ENCODE results near the gene APAF1.

Gene APAF1

GRCh38 chr12:98783420-98783819 is 138.3 kb downstream of the APAF1 start:
- no peaks in the 10 kb centered on the region for H3K4me1 Mint-ChIP-seq
- no peak overlapping the region for H3K4me3 Mint-ChIP-seq
- H3K27me3 Mint-ChIP-seq = peaks cover 8% of the 10 kb centered on the region
- no peaks in the 10 kb centered on the region for H3K36me3 Mint-ChIP-seq (ENCODE audit: low read depth)
- DNase-seq (no peak), ATAC-seq (no peak)
- H3K9me3 Mint-ChIP-seq = no peaks in the 10 kb centered on the region
- no peak overlapping the region for H3K27ac Mint-ChIP-seq

All from activated naive CD8-positive, alpha-beta T cell treated with anti-CD3 and anti-CD28 coated beads, Interleukin-2, amount 50 U/mL, for 24 hours (primary cell).